NCI-H446 (cell line): Measurements from ENCODE around the gene RIOX2.
"Not testable (repeated sequence)": the region's sequence is repeated elsewhere in the genome, so short reads cannot be mapped to it uniquely, and the experiment has no call there.

Experiments
- DNase-seq, 2 experiments: peaks; one replicate each; lab custom pipeline; 2025; lab: John Stamatoyannopoulos, UW

The RIOX2 gene

GRCh38 chr3:97971679-97972567 lies at the start of gene RIOX2:
Gene RIOX2, minus strand, starts transcription at chr3:97972431. Its CDS starts 4,838 bp downstream, at chr3:97967593.
- DNase-seq: peak; percentile 60 to 86

GRCh38 chr3:98020412-98020811 lies 48.2 kb upstream of the RIOX2 start:
- no peak for DNase-seq

GRCh38 chr3:98018301-98018700 lies 46.1 kb upstream of the RIOX2 start:
- no peak for DNase-seq

GRCh38 chr3:98014268-98014585 lies 42.0 kb upstream of the RIOX2 start:
- DNase-seq: no peak

GRCh38 chr3:98013411-98014267 lies 41.4 kb upstream of the RIOX2 start:
- peak; percentile 65 to 88 for DNase-seq

GRCh38 chr3:98012979-98013378 lies 40.7 kb upstream of the RIOX2 start:
- DNase-seq: peak in 1 of 2 experiments; percentile 36

GRCh38 chr3:98010883-98011449 lies 38.7 kb upstream of the RIOX2 start:
- DNase-seq: not testable (repeated sequence)

GRCh38 chr3:98010194-98010882 lies 38.1 kb upstream of the RIOX2 start:
- no peak for DNase-seq

- DNase-seq: no peak
These were observed 36.6 kb upstream of the RIOX2 start for GRCh38 chr3:98008855-98009254.

- DNase-seq: no peak
These were observed 33.2 kb upstream of the RIOX2 start for GRCh38 chr3:98005438-98005837.

GRCh38 chr3:98004721-98005120 lies 32.5 kb upstream of the RIOX2 start:
- peak; percentile 69 to 71 for DNase-seq

GRCh38 chr3:98003306-98003969 lies 31.2 kb upstream of the RIOX2 start:
- DNase-seq: peak; percentile 96 to 97

GRCh38 chr3:98002717-98003116 lies 30.5 kb upstream of the RIOX2 start:
- DNase-seq: no peak

- no peak for DNase-seq
These were observed 27.8 kb upstream of the RIOX2 start for GRCh38 chr3:97999994-98000393.

- DNase-seq: no peak
These were observed 26.9 kb upstream of the RIOX2 start for GRCh38 chr3:97999103-97999502.

- no peak for DNase-seq
These were observed 24.8 kb upstream of the RIOX2 start for GRCh38 chr3:97996988-97997387.

- no peak for DNase-seq
These were observed 22.2 kb upstream of the RIOX2 start for GRCh38 chr3:97994328-97994945.

GRCh38 chr3:97993526-97993925 lies 21.3 kb upstream of the RIOX2 start:
- DNase-seq: no peak

- no peak for DNase-seq
These were observed 20.4 kb upstream of the RIOX2 start for GRCh38 chr3:97992547-97993173.

- DNase-seq: no peak
These were observed 19.1 kb upstream of the RIOX2 start for GRCh38 chr3:97991293-97991682.
